HEK293 (cell line): ENCODE measurements around the gene SUCNR1.

ENCODE experiments used
- PRDM1 ChIP-seq: fragments of 450-650 bp; formaldehyde crosslinking; IDR thresholded peaks from 2 replicates; pipeline ENCODE4; 2016; ENCODE audit warnings: missing biosample characterization, missing genetic modification characterization
- ZBTB17 ChIP-seq: fragments of 450-650 bp; formaldehyde crosslinking; IDR thresholded peaks from 2 replicates; pipeline ENCODE4 v1.5.1; 2016; ENCODE audit warnings: missing biosample characterization, missing genetic modification characterization
- ZBTB20 ChIP-seq: fragments of 450-650 bp; formaldehyde crosslinking; IDR thresholded peaks from 2 replicates; pipeline ENCODE4 v1.5.1; 2016; ENCODE audit warnings: missing biosample characterization, missing genetic modification characterization
- ZBTB48 ChIP-seq: fragments of 450-650 bp; formaldehyde crosslinking; IDR thresholded peaks from 2 replicates; pipeline ENCODE4 v1.5.1; 2016; ENCODE audit warnings: missing biosample characterization, missing genetic modification characterization
- ZNF350 ChIP-seq: fragments of 450-650 bp; formaldehyde crosslinking; IDR thresholded peaks from 2 replicates; pipeline ENCODE4 v1.5.0; 2017; ENCODE audit warnings: missing biosample characterization, mild to moderate bottlenecking, missing genetic modification characterization
- ZNF660 ChIP-seq: fragments of 450-650 bp; IDR thresholded peaks from 2 replicates; pipeline ENCODE4 v1.5.1; 2018; ENCODE audit warnings: missing biosample characterization, mild to moderate bottlenecking, missing genetic modification characterization
- TF ChIP-seq, protein P1 (sequence below): fragments of 450-650 bp; formaldehyde crosslinking; IDR thresholded peaks from 2 replicates; pipeline ENCODE4 v1.5.1; 2016; ENCODE audit warnings: missing biosample characterization, missing genetic modification characterization
- TF ChIP-seq, protein P2 (sequence below): fragments of 450-650 bp; formaldehyde crosslinking; IDR thresholded peaks from 2 replicates; pipeline ENCODE4 v1.5.1; 2016; ENCODE audit warnings: missing biosample characterization, missing genetic modification characterization
- TF ChIP-seq, protein P3 (sequence below): fragments of 450-650 bp; formaldehyde crosslinking; IDR thresholded peaks from 2 replicates; pipeline ENCODE4 v1.5.1; 2016; ENCODE audit warnings: missing biosample characterization, missing genetic modification characterization
- TF ChIP-seq, protein P4 (sequence below): fragments of 450-650 bp; formaldehyde crosslinking; conservative IDR thresholded peaks from 2 replicates; pipeline ENCODE4 v1.5.1; 2016; ENCODE audit warnings: low read depth, missing biosample characterization, missing genetic modification characterization
- TF ChIP-seq, protein P5 (sequence below): fragments of 450-650 bp; formaldehyde crosslinking; IDR thresholded peaks from 2 replicates; pipeline ENCODE4 v1.5.1; 2016; ENCODE audit warnings: missing biosample characterization, missing genetic modification characterization

DNA sequence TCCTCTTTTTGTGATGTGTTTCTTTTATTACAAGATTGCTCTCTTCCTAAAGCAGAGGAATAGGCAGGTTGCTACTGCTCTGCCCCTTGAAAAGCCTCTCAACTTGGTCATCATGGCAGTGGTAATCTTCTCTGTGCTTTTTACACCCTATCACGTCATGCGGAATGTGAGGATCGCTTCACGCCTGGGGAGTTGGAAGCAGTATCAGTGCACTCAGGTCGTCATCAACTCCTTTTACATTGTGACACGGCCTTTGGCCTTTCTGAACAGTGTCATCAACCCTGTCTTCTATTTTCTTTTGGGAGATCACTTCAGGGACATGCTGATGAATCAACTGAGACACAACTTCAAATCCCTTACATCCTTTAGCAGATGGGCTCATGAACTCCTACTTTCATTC lies 7.7 kb downstream of the SUCNR1 start:
- TF ChIP-seq, protein P1, sequence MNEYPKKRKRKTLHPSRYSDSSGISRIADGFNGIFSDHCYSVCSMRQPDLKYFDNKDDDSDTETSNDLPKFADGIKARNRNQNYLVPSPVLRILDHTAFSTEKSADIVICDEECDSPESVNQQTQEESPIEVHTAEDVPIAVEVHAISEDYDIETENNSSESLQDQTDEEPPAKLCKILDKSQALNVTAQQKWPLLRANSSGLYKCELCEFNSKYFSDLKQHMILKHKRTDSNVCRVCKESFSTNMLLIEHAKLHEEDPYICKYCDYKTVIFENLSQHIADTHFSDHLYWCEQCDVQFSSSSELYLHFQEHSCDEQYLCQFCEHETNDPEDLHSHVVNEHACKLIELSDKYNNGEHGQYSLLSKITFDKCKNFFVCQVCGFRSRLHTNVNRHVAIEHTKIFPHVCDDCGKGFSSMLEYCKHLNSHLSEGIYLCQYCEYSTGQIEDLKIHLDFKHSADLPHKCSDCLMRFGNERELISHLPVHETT (tag by site-specific recombination), result no peak
- TF ChIP-seq ZNF660 (no peak), PRDM1 (tag by site-specific recombination) (no peak), ZBTB20 (tag by site-specific recombination) (no peak), ZBTB48 (tag by site-specific recombination) (no peak), ZBTB17 (no peak), ZNF350 (tag by site-specific recombination) (no peak)
- TF ChIP-seq, protein P2, sequence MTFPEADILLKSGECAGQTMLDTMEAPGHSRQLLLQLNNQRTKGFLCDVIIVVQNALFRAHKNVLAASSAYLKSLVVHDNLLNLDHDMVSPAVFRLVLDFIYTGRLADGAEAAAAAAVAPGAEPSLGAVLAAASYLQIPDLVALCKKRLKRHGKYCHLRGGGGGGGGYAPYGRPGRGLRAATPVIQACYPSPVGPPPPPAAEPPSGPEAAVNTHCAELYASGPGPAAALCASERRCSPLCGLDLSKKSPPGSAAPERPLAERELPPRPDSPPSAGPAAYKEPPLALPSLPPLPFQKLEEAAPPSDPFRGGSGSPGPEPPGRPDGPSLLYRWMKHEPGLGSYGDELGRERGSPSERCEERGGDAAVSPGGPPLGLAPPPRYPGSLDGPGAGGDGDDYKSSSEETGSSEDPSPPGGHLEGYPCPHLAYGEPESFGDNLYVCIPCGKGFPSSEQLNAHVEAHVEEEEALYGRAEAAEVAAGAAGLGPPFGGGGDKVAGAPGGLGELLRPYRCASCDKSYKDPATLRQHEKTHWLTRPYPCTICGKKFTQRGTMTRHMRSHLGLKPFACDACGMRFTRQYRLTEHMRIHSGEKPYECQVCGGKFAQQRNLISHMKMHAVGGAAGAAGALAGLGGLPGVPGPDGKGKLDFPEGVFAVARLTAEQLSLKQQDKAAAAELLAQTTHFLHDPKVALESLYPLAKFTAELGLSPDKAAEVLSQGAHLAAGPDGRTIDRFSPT (tag by site-specific recombination), result no peak
- TF ChIP-seq, protein P3, sequence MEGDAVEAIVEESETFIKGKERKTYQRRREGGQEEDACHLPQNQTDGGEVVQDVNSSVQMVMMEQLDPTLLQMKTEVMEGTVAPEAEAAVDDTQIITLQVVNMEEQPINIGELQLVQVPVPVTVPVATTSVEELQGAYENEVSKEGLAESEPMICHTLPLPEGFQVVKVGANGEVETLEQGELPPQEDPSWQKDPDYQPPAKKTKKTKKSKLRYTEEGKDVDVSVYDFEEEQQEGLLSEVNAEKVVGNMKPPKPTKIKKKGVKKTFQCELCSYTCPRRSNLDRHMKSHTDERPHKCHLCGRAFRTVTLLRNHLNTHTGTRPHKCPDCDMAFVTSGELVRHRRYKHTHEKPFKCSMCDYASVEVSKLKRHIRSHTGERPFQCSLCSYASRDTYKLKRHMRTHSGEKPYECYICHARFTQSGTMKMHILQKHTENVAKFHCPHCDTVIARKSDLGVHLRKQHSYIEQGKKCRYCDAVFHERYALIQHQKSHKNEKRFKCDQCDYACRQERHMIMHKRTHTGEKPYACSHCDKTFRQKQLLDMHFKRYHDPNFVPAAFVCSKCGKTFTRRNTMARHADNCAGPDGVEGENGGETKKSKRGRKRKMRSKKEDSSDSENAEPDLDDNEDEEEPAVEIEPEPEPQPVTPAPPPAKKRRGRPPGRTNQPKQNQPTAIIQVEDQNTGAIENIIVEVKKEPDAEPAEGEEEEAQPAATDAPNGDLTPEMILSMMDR (tag by site-specific recombination), result no peak
- TF ChIP-seq, protein P4, sequence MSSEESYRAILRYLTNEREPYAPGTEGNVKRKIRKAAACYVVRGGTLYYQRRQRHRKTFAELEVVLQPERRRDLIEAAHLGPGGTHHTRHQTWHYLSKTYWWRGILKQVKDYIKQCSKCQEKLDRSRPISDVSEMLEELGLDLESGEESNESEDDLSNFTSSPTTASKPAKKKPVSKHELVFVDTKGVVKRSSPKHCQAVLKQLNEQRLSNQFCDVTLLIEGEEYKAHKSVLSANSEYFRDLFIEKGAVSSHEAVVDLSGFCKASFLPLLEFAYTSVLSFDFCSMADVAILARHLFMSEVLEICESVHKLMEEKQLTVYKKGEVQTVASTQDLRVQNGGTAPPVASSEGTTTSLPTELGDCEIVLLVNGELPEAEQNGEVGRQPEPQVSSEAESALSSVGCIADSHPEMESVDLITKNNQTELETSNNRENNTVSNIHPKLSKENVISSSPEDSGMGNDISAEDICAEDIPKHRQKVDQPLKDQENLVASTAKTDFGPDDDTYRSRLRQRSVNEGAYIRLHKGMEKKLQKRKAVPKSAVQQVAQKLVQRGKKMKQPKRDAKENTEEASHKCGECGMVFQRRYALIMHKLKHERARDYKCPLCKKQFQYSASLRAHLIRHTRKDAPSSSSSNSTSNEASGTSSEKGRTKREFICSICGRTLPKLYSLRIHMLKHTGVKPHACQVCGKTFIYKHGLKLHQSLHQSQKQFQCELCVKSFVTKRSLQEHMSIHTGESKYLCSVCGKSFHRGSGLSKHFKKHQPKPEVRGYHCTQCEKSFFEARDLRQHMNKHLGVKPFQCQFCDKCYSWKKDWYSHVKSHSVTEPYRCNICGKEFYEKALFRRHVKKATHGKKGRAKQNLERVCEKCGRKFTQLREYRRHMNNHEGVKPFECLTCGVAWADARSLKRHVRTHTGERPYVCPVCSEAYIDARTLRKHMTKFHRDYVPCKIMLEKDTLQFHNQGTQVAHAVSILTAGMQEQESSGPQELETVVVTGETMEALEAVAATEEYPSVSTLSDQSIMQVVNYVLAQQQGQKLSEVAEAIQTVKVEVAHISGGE (tag by site-specific recombination), result no peak
- TF ChIP-seq, protein P5, sequence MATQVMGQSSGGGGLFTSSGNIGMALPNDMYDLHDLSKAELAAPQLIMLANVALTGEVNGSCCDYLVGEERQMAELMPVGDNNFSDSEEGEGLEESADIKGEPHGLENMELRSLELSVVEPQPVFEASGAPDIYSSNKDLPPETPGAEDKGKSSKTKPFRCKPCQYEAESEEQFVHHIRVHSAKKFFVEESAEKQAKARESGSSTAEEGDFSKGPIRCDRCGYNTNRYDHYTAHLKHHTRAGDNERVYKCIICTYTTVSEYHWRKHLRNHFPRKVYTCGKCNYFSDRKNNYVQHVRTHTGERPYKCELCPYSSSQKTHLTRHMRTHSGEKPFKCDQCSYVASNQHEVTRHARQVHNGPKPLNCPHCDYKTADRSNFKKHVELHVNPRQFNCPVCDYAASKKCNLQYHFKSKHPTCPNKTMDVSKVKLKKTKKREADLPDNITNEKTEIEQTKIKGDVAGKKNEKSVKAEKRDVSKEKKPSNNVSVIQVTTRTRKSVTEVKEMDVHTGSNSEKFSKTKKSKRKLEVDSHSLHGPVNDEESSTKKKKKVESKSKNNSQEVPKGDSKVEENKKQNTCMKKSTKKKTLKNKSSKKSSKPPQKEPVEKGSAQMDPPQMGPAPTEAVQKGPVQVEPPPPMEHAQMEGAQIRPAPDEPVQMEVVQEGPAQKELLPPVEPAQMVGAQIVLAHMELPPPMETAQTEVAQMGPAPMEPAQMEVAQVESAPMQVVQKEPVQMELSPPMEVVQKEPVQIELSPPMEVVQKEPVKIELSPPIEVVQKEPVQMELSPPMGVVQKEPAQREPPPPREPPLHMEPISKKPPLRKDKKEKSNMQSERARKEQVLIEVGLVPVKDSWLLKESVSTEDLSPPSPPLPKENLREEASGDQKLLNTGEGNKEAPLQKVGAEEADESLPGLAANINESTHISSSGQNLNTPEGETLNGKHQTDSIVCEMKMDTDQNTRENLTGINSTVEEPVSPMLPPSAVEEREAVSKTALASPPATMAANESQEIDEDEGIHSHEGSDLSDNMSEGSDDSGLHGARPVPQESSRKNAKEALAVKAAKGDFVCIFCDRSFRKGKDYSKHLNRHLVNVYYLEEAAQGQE (tag by site-specific recombination), result no peak
